Gastroesophageal sphincter (tissue), 3 donors: ENCODE results near the gene LFNG.

Source experiments
- EP300 ChIP-seq: sonication (generic); formaldehyde crosslinking; IDR thresholded peaks from one replicate; pipeline ENCODE4 v1.6.1; 2017; ENCODE audit warnings: antibody characterized with exemption, mild to moderate bottlenecking
- POLR2A ChIP-seq, 2 donors: fragments of 450-650 bp; IDR thresholded peaks; one replicate each; pipeline ENCODE4 v1.6.1; 2017; ENCODE audit warnings: antibody characterized with exemption in 2 of 2, mild to moderate bottlenecking in 2 of 2, moderate library complexity in 1 of 2
- POLR2AphosphoS5 ChIP-seq: sonication (generic); formaldehyde crosslinking; IDR thresholded peaks from one replicate; pipeline ENCODE4 v1.6.1; 2017; ENCODE audit warnings: antibody characterized with exemption
- TF ChIP-seq, protein P1 (sequence below), 4 experiments: fragments of 200-600 bp in 2 of 4; fragments of 450-650 bp in 2 of 4; sonication (generic) in 1 of 4; IDR thresholded peaks; one replicate each; pipeline ENCODE4 v1.5.1; 2017 to 2019; ENCODE audit warnings: antibody characterized with exemption in 4 of 4, mild to moderate bottlenecking in 2 of 4, moderate library complexity in 2 of 4

- TF ChIP-seq, protein P1, sequence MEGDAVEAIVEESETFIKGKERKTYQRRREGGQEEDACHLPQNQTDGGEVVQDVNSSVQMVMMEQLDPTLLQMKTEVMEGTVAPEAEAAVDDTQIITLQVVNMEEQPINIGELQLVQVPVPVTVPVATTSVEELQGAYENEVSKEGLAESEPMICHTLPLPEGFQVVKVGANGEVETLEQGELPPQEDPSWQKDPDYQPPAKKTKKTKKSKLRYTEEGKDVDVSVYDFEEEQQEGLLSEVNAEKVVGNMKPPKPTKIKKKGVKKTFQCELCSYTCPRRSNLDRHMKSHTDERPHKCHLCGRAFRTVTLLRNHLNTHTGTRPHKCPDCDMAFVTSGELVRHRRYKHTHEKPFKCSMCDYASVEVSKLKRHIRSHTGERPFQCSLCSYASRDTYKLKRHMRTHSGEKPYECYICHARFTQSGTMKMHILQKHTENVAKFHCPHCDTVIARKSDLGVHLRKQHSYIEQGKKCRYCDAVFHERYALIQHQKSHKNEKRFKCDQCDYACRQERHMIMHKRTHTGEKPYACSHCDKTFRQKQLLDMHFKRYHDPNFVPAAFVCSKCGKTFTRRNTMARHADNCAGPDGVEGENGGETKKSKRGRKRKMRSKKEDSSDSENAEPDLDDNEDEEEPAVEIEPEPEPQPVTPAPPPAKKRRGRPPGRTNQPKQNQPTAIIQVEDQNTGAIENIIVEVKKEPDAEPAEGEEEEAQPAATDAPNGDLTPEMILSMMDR (IDR thresholded peaks at IDR 0.05): no peak
- TF ChIP-seq POLR2A (IDR thresholded peaks at IDR 0.05) (no peak), POLR2AphosphoS5 (no peak), EP300 (no peak)
Observed at GRCh38 chr7:2517026-2517425, 2.5 kb upstream of the LFNG start.
